OCI-LY7 (cell line): ENCODE results near the gene WWTR1. TPM values are rescaled to one million over a fixed set of nuclear protein-coding genes. Genes with fewer than 3 reads are reported as not detected.

Experiments used
- BruUV-seq: library from RNA; stranded (reverse); fragments of 400-500 nt; replicated peaks from 2 replicates; lab custom pipeline; 2021; lab: Mats Ljungman, UMichigan
- CTCF ChIA-PET: fragments of 300-600 bp; sonication (Branson Sonifier 250); formaldehyde crosslinking; loops from one replicate; lab custom pipeline; 2022; ENCODE audit warnings: antibody characterized with exemption; ENCODE audit not compliant: unreplicated experiment; lab: Charles Lee
- POLR2A ChIA-PET: fragments of 300-600 bp; sonication (Branson Sonifier 250); formaldehyde crosslinking; loops from one replicate; lab custom pipeline; 2022; ENCODE audit warnings: antibody characterized with exemption; lab: Charles Lee
- DNase-seq: peaks from one replicate; pipeline ENCODE4 v3.0.0-alpha.2; 2015; ENCODE audit warnings: low spot score
- H2AFZ ChIP-seq: fragments of 200-600 bp; sonication (generic), shearing (Covaris generic); 2 replicates; pipeline ENCODE4 v1.6.1; 2014; ENCODE audit warnings: mild to moderate bottlenecking, antibody characterized with exemption, low read length, moderate library complexity
- H3K27ac ChIP-seq: fragments of 200-600 bp; sonication (generic); 2 replicates; pipeline ENCODE4 v1.5.1; 2014; ENCODE audit warnings: mixed run types, low read depth, mild to moderate bottlenecking, moderate library complexity, low read length, inconsistent platforms; ENCODE audit not compliant: poor library complexity, severe bottlenecking
- H3K36me3 ChIP-seq: fragments of 200-600 bp; sonication (generic); 2 replicates; pipeline ENCODE4 v1.6.1; 2014; ENCODE audit warnings: mild to moderate bottlenecking, antibody characterized with exemption, low read length, moderate library complexity, mixed read lengths; ENCODE audit not compliant: insufficient read depth
- H3K4me1 ChIP-seq: fragments of 200-600 bp; sonication (generic); 2 replicates; pipeline ENCODE4 v1.5.1; 2014; ENCODE audit warnings: mild to moderate bottlenecking, low read length; ENCODE audit not compliant: insufficient read depth, poor library complexity, severe bottlenecking
- H3K4me2 ChIP-seq: fragments of 200-600 bp; sonication (generic); 2 replicates; pipeline ENCODE4 v1.6.1; 2014; ENCODE audit warnings: mild to moderate bottlenecking, low read length
- H3K4me3 ChIP-seq: fragments of 200-600 bp; sonication (generic); 2 replicates; pipeline ENCODE4 v1.5.1; 2014; ENCODE audit warnings: mild to moderate bottlenecking, low read depth, low read length; ENCODE audit not compliant: poor library complexity, severe bottlenecking
- H3K79me2 ChIP-seq: fragments of 200-600 bp; sonication (generic); 2 replicates; pipeline ENCODE4 v1.6.1; 2016; ENCODE audit warnings: low read depth, mild to moderate bottlenecking, low read length, moderate library complexity, mixed read lengths; ENCODE audit not compliant: insufficient read depth
- H3K9me2 ChIP-seq: fragments of 200-600 bp; sonication (generic); 2 replicates; pipeline ENCODE4 v1.6.1; 2016; ENCODE audit warnings: mild to moderate bottlenecking, low read length, mixed read lengths; ENCODE audit not compliant: insufficient read depth
- H3K9me3 ChIP-seq: fragments of 200-600 bp; sonication (generic); 2 replicates; pipeline ENCODE4 v1.6.1; 2014; ENCODE audit warnings: mild to moderate bottlenecking, mixed run types, low read length, mixed read lengths
- H4K20me1 ChIP-seq: fragments of 200-600 bp; sonication (generic); 2 replicates; pipeline ENCODE4 v1.6.1; 2014; ENCODE audit warnings: mild to moderate bottlenecking, antibody characterized with exemption, low read length, moderate library complexity, mixed read lengths; ENCODE audit not compliant: insufficient read depth
- CTCF ChIP-seq: fragments of 200-600 bp; sonication (generic); conservative IDR thresholded peaks from 2 replicates; pipeline ENCODE4 v1.5.1; 2014; ENCODE audit warnings: mild to moderate bottlenecking, antibody characterized with exemption, low read length, moderate library complexity, mixed read lengths
- EZH2phosphoT487 ChIP-seq: fragments of 200-600 bp; sonication (generic); IDR thresholded peaks from 2 replicates; pipeline ENCODE4 v1.6.1; 2018; ENCODE audit warnings: low read depth, borderline replicate concordance, mild to moderate bottlenecking, mixed run types, antibody characterized with exemption, low read length, moderate library complexity, mixed read lengths
- intact Hi-C: fragments of 100-400 bp; cut with micrococcal nuclease; formaldehyde crosslinking; loops from one replicate; pipeline ENCODE4 v1.10.0; 2022; ENCODE audit not compliant: unreplicated experiment
- total RNA-seq, 2 experiments: library from RNA; depleted of rRNA in 1 of 2; stranded (reverse); fragments of >200 nt in 1 of 2; shearing (Covaris generic) in 1 of 2; gene quantifications; 2 replicates each; pipeline ENCODE4 v1.2.3, GENCODE V29; 2014 to 2022

Gene WWTR1
- total RNA-seq, 2 experiments from 2014 or later = 0.15 TPM; not detected in 1

GRCh38 chr3:149634573-149634972 is 23.3 kb downstream of the WWTR1 start:
- Histone ChIP-seq H3K27ac (no peak overlapping the region), H3K4me1 (no peaks in the 10 kb centered on the region), H3K4me3 (no peak overlapping the region), H4K20me1 (no peaks in the 10 kb centered on the region), H3K79me2 (no peaks in the 10 kb centered on the region), H3K4me2 (no peak overlapping the region), H3K9me3 (no peaks in the 10 kb centered on the region), H3K9me2 (no peaks in the 10 kb centered on the region), H2AFZ (no peak overlapping the region), H3K36me3 (no peaks in the 10 kb centered on the region)
- no TSS peak for BruUV-seq
- TF ChIP-seq CTCF (no peak), EZH2phosphoT487 (no peak)
- POLR2A ChIA-PET = no interaction called here
- intact Hi-C loops = no loop called here
- no peak for DNase-seq
- CTCF ChIA-PET = no interaction called here

GRCh38 chr3:149634072-149634471 is 23.8 kb downstream of the WWTR1 start:
- BruUV-seq = no TSS peak
- Histone ChIP-seq H3K4me3 (no peak overlapping the region), H3K9me3 (no peaks in the 10 kb centered on the region), H3K4me1 (no peaks in the 10 kb centered on the region), H3K36me3 (no peaks in the 10 kb centered on the region), H2AFZ (no peak overlapping the region), H3K27ac (no peak overlapping the region), H3K79me2 (no peaks in the 10 kb centered on the region), H3K9me2 (no peaks in the 10 kb centered on the region), H3K4me2 (no peak overlapping the region), H4K20me1 (no peaks in the 10 kb centered on the region)
- intact Hi-C loops = no loop called here
- POLR2A ChIA-PET = interaction anchor here (0.6 kb wide), 1 partner anchor 71 kb away, joined by 5 read pairs; no protein-coding TSS in a partner anchor
- CTCF ChIA-PET = no interaction called here
- TF ChIP-seq EZH2phosphoT487 = no peak
- no peak for TF ChIP-seq CTCF
- DNase-seq = no peak

GRCh38 chr3:149632225-149632624 is 25.6 kb downstream of the WWTR1 start:
- H2AFZ ChIP-seq = no peak overlapping the region
- H3K9me2 ChIP-seq = no peaks in the 10 kb centered on the region
- no peaks in the 10 kb centered on the region for H3K36me3 ChIP-seq
- H3K9me3 ChIP-seq = no peaks in the 10 kb centered on the region
- TF ChIP-seq EZH2phosphoT487 (no peak), CTCF (no peak)
- no peak overlapping the region for H3K4me2 ChIP-seq
- H3K79me2 ChIP-seq = no peaks in the 10 kb centered on the region
- BruUV-seq = no TSS peak
- intact Hi-C loops = no loop called here
- no peak overlapping the region for H3K27ac ChIP-seq
- DNase-seq = no peak
- H3K4me1 ChIP-seq = no peaks in the 10 kb centered on the region
- H4K20me1 ChIP-seq = no peaks in the 10 kb centered on the region
- ChIA-PET POLR2A (interaction anchor here (0.8 to 1.7 kb wide), 2 partner anchors 15 to 28 kb away, joined by 3 to 4 read pairs; no protein-coding TSS in a partner anchor), CTCF (no interaction called here)
- H3K4me3 ChIP-seq = no peak overlapping the region
